ENCODE data around the gene KIF5A. TPM values are rescaled to one million over a fixed set of nuclear protein-coding genes. Genes with fewer than 3 reads are reported as not detected.
"Not testable (repeated sequence)": the region's sequence is repeated elsewhere in the genome, so short reads cannot be mapped to it uniquely, and the experiment has no call there.

Gene KIF5A
- total RNA-seq, 1 donor from 2014 or later = 0.16 TPM

GRCh38 chr12:57585156-57585555 is 35.3 kb downstream of the KIF5A start:
- no peak for ATAC-seq

- ATAC-seq = no peak
These were observed 36.3 kb downstream of the KIF5A start for GRCh38 chr12:57586128-57586527.

GRCh38 chr12:57586832-57587429 is 37.1 kb downstream of the KIF5A start:
- ATAC-seq = no peak

GRCh38 chr12:57588951-57589610 is 39.2 kb downstream of the KIF5A start:
- not testable (repeated sequence) for ATAC-seq

GRCh38 chr12:57590479-57590863 is 40.6 kb downstream of the KIF5A start:
- no peak for ATAC-seq

GRCh38 chr12:57590864-57591781 is 41.3 kb downstream of the KIF5A start, which contains the start of gene PIP4K2C:
TSS of gene PIP4K2C (plus strand) at chr12:57591192. CDS start at chr12:57591290, 98 bp downstream.
- peak; percentile 98 for ATAC-seq

GRCh38 chr12:57591782-57592325 is 42.0 kb downstream of the KIF5A start:
- ATAC-seq = no peak

- no peak for ATAC-seq
These were observed 42.8 kb downstream of the KIF5A start for GRCh38 chr12:57592551-57593165.

GRCh38 chr12:57593187-57593586 is 43.3 kb downstream of the KIF5A start:
- no peak for ATAC-seq

GRCh38 chr12:57600395-57600794 is 50.6 kb downstream of the KIF5A start:
- ATAC-seq = no peak

GRCh38 chr12:57602544-57602943 is 52.7 kb downstream of the KIF5A start:
- no peak for ATAC-seq

- ATAC-seq = no peak
These were observed 53.5 kb downstream of the KIF5A start for GRCh38 chr12:57603324-57603723.

GRCh38 chr12:57603815-57604453 is 54.1 kb downstream of the KIF5A start:
- no peak for ATAC-seq

- ATAC-seq = peak; percentile 22
These were observed 54.7 kb downstream of the KIF5A start, which contains the start of gene DTX3 for GRCh38 chr12:57604454-57604991. TSS of gene DTX3 (plus strand) at chr12:57604824. CDS start at chr12:57606518, 1,694 bp downstream.

- ATAC-seq = peak; percentile 11
These were observed 55.4 kb downstream of the KIF5A start for GRCh38 chr12:57604992-57605810.

- ATAC-seq = no peak
These were observed 56.0 kb downstream of the KIF5A start for GRCh38 chr12:57605811-57606311.

GRCh38 chr12:57606399-57606798 is 56.6 kb downstream of the KIF5A start:
- no peak for ATAC-seq

GRCh38 chr12:57606821-57607220 is 57.0 kb downstream of the KIF5A start:
- ATAC-seq = no peak

GRCh38 chr12:57607958-57608663 is 58.3 kb downstream of the KIF5A start:
- no peak for ATAC-seq
